Central memory CD4-positive, alpha-beta T cell (primary cell): ENCODE results near the gene POFUT1.
"Not testable (repeated sequence)": the region's sequence is repeated elsewhere in the genome, so short reads cannot be mapped to it uniquely, and the experiment has no call there.

Experiments
- DNase-seq: peaks from one replicate; pipeline ENCODE4 v3.0.0; 2022

POFUT1 gene

DNA sequence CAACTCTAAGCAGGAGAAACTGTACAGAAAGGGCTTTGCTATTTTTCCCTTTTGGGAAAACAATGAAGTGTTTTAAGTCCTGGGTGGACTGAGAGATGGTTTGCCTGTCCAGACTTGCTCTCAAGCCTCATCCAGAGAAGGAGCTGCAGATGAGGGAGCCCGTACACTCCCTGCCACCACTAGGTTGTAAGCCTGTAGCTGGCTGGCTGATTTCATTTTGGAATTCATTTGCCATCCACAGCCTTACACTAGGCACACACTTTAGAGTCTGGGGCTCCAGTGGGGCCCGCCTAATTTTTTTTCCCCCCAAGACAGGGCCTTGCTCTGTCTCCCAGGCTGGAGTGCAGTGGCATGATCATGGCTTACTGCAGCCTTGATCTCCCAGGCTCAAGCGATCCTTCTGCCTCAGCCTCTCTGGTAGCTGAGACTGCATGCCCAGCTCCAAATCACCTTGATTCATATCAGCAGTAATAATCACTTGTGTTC lies 28.4 kb downstream of the POFUT1 start:
- DNase-seq: no peak

DNA sequence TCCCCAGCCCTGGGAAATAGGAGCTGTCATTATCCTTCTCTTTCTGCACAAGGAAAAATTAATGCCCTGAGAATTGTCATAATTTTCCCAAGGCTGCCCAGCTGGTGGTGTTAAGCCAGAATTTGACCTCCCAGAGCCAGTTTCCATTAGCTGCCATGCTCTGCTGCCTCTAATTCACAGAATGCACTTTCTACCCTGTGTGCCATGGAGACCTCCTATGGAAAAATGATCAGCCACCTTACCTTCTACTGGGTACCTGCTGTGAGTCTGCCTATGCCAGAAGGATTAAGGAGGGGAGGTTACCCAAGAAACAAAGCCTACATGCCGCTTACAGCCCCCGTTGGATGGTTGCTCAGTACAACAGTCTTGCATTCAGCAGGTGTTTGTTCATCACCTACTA lies 29.1 kb downstream of the POFUT1 start:
- no peak for DNase-seq

DNA sequence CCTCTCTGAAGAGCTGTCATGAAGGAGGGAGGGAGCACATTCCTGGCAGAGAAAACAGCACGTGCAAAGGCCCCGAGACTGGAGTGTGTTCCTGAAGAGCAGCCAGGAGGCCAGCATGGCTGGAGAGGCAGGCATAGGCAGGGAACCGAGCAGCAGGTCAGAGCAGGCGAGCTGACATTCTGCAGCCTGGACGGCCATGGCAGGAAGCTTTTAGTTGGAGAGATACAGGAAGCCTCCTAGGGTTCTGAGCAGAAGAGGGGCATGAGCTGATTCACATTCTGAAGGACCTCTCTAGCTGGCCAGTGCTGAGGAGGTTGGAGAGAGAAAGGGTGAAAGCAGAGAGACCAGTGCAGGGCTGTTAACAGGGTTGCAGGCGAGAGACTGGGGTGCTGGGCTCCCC lies 29.7 kb downstream of the POFUT1 start:
- no peak for DNase-seq

DNA sequence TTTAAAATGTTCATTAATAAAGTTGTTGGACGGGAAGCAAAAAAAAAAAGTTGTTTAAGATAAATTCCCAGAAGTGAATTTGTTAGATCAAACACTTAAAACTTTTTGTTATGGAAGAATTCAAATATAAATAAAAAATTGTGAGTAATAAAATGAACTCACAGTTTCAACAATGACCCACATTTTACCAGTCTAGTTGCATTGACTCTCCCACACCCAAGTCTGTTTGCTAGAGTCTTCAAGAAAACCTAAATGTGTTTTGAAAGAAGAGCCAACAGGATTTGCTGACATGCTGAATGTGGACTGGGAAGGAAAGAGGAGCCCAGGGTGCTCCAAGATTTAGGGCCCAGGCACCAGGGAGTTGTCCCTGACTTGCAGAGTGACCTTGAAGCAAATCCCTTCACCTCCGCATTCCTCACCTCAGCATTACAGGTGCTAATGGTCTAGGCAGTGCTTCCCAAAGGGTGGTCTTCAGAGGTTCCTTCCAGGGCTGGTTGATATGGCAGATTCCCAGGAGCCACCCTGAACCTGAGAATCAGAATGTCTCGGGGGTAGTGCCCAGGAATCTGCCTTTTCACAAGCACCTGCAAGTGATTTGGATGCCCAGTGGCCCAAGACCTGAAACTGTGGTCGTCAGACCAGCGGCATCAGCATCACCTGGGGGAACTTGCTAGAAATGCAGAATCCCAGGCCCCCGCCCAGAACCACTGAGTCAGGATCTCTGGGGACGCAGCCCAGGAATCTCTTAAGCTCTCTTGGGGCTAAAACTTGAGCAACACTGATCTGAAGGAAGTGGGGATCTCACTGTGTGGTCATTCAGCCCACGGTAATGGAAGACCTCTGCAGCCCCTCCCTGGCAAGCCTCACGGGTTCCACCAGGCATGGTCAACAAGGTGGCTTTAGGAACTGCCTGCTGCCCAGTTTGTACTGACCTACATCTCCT lies 31.1 kb downstream of the POFUT1 start:
- DNase-seq: no peak

DNA sequence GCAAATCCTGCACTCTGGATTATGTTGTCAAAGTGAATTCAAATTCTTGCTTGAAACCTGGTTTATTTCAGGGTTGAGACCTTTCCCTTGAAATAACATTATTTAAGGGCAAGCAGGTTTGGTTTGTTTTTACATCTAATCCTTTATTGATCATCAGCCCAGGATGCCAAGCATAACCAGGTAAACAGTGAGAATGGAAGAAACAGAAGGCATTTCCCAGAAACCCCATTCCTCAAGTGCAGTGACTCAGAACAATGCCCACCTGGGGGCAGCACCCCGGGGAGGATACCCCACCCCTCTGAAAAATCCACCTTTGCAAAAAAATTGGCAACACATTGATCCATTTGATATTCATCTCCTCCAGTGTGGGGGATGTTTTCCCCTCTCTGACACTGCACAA lies 32.5 kb downstream of the POFUT1 start:
- no peak for DNase-seq

DNA sequence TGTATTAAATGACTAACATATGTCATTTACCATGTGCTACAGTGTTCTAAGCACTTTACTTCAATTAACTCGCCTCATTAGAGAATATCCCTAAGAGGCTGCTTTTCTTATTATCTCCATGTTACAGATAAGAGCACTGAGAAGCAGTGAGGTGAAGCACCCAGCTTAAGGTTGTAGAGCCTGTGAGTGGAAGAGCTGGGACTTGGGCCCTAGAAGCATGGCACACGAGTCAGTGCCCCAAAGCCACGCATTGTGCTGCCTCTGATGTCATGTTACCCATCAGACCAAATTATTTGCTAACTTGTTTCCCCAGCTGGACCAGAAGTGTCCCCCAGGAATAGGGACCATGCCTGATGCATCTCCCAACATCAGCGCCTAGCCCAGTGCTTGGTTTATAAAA lies 34.1 kb downstream of the POFUT1 start:
- no peak for DNase-seq

DNA sequence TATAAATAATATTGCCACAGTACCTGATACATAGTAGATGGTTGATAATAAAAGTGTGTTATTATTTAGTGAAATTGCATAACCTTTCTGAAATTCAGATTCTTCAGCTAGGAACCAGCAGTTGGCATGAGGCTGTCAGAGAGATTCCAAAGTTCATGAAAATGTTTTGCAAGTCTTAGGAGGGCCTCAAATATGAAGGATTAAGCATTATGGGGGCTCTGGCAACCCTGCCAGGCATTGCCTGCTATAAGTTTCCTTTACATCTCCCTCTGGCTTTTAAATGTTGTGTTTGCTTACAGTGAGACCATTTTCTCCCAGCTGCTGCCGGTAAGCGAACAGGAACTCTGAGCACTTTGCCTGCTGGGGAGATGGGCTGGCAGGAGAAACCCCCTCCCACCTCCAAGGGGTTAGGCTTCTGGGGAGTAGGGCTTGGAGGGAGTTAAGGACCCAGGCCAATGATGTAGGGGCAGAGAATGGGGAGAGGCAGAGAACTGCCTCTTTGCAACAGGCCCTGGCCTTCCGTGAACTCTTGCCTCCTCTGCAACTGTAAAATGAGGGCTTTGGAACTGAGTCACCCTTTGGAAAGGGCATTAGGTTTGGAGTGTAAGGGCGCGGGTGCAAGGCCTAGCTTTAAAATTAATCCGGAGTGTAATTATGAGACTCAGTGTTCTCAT lies 36.6 kb downstream of the POFUT1 start:
- DNase-seq: no peak

DNA sequence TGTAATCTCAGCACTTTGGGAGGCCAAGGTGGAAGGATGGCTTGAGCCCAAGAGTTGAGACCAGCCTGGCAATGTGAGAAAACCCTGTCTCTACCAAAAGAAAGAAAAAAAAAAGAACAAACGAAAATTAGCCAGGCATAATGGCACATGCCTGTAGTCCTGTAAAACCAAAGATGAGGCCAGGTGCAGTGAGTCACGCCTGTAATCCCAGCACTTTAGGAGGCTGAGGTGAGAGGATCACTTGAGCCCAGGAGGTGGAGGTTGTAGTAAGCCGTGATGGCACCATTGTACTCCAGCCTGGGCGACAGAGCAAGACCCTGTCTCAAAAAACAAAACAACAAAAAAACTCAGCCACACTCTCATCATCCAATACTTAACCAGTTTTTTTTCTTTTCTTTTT lies 37.3 kb downstream of the POFUT1 start:
- no peak for DNase-seq

DNA sequence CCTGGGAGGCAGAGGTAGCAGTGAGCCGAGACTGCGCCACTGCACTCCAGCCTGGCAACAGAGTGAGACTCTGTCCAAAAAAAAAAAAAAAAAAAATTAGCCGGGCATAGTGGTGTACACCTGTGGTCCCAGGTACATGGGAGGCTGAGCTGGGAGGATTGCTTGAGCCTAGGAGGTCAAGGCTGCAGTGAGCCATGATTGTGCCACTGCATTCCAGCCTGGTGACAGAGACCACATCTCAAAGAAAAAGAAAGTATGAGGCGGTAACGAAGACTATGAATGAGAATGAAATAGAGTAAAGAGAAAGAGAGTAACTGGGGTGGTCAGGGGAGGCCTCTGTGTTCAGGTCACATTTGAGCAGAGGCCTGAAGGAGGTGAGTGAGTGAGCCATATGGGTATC lies 38.5 kb downstream of the POFUT1 start:
- not testable (repeated sequence) for DNase-seq

DNA sequence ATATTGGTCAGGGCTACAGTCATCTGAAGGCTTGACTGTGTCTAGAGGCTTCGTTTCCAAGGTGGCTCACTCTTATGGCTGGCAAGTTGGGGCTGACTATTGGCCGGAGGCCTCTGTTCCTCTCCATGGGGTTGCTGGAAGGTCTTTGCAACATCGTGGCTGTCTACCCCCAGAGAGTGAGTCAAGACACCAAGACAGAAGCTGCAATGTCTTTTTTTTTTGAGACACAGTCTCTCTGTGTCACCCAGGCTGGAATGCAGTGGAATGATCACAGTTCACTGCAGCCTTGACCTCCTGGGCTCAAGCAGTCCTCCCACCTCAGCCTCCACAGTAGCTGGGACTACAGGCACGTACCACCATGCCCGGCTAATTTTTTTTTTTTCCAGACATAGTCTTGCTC lies 40.4 kb downstream of the POFUT1 start:
- no peak for DNase-seq

DNA sequence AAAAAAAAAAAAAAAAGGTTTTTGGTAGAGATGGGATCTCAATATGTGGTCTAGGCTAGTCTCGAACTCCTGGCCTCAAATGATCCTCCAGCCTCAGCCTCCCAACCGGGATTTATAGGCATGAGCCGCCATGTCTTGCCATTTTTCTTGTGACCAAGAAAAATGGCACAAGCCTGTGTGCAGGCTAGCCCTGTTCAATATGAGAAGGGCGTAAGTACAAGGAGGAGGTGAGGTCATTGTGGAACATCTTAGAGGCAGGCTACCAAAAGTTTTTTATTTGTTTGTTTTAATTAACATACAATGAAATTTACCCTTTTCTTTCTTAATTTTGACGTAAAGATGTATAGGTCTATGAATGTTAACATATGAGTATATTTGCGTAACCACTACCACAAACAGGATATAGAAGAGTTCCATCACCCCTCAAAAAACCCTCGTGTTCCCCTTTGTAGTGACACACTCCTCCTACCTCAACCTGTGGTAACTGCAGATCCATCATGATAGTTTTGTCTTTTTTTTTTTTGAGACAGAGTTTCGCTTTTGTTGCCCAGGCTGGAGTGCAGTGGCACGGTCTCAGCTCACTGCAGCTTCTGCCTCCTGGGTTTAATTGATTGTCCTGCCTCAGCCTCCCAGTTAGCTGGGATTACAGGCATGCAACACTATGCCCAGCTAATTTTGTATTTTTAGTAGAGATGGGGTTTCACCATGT lies 41.5 kb downstream of the POFUT1 start:
- peak; percentile 83 for DNase-seq

DNA sequence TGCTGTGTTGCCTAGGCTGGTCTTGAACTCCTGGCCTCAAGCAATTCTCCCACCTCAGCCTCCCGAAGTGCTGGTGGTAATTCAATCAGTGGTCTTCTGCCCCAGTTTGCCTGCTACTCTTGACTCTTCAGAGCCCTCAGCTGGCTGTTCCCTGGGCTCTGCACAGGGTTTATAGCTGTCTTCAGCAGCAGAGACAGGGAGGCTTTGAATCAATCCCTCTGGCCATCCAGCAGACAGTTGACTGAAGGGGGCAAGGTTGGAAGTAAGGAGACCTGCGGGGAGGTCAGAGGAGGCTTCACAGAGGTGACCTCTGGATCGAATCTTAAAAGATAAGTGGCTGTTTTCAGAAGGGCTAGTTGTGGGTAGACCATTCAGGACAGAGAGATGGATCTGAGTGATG lies 43.8 kb downstream of the POFUT1 start:
- no peak for DNase-seq

DNA sequence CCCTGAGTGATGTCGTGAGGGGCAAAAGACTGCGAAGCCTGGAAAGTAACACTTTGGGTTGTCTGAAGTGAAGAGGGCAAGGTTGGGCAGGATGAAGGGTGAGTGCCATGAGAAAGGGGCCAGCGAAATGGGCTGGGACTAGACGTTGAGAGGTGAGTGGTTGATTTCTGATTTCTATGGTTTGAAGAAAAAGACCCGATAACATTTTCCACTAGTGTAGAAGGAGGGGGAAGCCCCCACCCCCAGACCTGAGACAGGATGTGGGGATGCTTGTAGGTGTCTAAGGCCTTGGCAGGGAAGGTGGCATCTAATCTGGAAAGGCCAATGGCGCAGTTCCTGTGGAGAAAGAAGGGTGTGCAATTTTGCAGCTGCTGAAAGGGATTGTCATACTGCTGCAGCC lies 44.5 kb downstream of the POFUT1 start:
- peak; percentile 25 for DNase-seq

DNA sequence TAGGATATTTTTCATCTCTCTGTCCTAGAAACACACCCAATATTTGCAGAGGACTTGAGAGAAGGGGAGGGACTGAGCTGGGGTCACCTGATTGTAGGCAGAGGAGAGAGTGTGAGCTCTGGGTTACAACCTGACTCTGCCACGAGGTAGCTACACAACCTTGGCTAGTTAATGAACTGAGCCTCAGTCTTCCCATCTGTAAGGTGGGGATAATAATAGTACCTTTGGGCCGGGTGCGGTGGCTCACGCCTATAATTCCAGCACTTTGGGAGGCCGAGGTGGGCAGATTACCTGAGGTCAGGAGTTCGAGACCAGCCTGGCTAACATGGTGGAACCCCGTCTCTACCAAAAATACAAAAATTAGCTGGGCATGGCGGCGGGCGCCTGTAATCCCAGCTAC lies 53.3 kb downstream of the POFUT1 start:
- not testable (repeated sequence) for DNase-seq

DNA sequence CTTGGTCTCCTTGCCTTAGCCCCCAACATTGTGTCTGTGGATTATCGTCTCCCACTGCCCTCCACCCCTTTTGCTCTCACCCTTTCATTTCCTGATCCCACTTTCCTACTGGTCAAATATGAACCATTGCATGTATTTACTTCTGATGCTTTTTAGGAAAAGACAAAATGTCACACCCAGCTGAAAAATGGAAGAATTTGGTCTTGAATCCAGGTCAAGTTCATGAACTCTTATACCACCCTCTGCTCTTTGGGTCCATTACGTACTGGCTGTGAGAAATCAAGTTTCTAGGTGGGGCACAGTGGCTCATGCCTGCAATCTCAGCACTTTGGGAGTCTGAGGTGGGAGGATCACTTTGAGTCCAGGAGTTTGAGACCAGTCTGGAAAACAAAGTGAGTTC lies 54.0 kb downstream of the POFUT1 start:
- DNase-seq: no peak

DNA sequence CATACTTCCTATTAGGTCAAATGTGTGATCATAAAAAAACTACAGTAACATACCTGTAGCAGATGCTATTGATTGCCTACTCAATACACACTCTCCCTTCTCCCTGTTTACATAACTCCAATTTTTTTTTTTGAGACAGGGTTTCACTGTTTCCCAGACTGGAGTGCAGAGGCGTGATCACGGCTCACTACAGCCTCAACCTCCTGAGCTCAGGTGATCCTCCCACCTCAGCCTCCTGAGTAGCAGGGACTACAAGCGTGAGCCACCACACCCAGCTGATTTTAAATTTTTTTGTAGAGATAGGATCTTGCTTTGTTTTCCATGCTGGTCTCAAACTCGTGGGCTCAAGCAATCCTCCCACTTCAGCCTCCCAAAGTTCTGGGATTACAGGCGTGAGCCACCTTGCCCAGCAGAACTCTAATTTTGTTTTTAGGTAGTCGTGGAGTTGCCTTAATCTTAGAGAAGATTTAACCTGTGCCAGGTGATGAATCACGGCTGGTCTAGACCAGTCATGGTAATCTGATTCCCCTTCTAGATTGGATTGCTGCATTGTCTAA lies 55.8 kb downstream of the POFUT1 start:
- no peak for DNase-seq

DNA sequence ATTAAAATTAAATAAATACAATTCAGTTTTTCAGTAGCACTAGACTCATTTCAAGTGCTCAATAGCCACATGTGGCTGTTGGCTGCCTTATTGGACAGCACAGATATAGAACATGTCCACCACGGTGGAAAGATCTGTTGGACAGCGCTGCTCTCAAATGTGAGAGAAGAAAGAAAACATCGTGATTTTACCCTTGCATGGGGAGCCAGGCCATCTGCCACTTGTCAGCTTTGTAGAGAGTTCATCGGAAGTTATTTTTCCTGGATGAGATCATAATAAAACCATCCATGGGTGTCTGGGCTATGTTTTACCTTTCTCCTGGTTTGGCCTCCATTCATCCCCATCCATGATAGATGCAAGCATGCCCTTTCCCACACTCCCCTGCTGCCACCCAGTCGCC lies 63.9 kb downstream of the POFUT1 start:
- DNase-seq: no peak

DNA sequence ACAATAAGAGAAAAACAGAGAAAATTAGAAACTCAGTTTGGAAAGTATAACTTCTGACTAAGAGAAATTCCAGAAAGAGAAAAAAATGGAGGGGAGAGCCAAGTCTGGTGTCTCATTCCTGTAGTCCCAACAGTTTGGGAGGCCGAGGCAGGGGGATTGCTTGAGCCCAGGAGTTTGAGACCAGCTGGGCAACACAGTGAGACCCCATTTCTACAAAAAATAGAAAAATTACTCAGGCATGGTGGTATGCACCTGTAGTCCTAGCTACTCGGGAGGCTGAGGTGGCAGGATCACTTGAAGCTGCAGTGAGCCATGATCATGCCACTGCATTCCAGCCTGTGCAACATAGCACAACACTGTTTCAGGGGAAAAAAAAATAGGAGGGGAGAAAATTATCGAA lies 66.7 kb downstream of the POFUT1 start:
- no peak for DNase-seq

DNA sequence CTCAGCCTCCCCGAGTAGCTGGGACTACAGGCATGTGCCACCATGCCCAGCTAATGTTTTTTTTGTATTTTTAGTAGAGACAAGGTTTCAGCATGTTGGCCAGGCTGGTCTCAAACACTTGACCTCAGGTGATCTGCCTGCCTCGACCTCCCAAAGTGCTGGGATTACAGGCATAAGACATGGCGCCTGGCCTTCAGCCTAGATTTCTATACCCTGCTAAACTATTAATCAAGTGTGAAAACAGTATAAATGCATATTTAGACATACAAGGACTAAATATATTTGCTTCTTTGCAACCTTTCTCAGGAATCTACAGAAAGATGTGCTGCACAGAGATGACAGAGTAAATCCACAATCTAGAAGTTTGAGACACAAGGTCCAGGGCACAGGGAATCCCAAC lies 67.5 kb downstream of the POFUT1 start:
- DNase-seq: not testable (repeated sequence)

DNA sequence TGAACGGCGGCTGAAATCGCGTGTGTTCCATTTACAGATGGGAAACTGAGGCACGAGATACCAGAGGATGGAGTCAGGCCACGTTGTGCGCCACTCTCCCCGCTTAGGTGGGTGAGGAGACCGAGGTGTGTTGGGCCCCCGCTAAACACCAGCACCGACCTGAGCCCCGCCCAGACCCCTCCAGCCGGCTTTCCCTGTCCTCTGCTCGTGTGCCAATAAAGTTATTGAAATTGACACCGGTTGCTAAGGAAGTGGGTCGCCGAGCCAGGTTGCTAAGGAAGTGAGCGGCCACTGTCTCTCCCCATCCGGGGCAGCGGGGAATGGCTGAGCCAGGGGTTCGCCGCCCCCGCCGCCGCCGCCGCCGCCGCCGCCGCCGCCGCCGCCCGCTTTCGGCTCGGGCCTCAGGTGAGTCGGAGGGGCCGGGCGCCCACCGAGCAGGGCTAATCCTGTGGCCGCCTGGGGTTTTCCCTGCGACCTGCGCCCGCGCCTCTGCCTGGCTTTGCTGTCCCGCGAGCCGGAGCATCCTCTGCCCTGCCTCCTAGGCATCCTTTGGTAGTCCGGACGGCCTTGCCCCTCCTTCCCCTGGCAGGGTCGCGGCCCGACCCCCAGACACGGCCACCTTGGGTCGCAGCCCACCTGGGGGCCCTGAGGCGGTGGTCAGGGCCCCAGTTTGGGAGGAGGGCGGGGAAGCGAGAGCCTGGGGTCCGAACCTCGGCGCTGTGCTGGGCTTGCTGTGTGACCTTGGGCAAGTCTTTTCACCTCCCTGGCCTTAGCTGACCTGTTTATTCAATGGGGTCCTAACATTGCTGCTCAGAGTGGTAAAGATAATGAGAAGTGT lies 69.9 kb downstream of the POFUT1 start, which contains the start of gene KIF3B:
Gene KIF3B, plus strand, starts transcription at position 291 of the 838 bp plus-strand sequence. CDS start 32,127 bp downstream, outside the sequence.
- DNase-seq: peak; percentile 86

DNA sequence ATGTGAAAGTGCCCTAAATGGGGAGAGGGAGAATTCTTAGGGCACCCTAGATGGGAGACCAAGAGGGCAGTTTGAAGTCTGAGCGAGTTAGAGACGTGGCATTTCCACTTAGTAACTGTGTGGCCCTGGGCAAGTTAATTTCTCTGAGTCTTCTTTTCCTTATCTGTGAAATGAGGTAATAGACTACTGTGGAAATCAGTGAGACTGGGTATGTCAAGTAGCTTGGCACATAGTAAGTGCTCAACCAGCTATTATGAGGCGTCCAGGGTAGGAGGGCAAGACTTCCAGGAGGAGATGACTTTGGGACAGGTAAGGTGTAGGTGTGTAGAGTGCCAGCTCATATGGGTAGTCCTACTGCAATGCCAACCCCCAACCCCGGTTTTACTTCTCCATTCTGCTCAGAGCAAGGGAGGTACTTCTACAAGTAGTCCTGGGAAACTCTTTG lies 70.5 kb downstream of the POFUT1 start:
- DNase-seq: peak; percentile 8

DNA sequence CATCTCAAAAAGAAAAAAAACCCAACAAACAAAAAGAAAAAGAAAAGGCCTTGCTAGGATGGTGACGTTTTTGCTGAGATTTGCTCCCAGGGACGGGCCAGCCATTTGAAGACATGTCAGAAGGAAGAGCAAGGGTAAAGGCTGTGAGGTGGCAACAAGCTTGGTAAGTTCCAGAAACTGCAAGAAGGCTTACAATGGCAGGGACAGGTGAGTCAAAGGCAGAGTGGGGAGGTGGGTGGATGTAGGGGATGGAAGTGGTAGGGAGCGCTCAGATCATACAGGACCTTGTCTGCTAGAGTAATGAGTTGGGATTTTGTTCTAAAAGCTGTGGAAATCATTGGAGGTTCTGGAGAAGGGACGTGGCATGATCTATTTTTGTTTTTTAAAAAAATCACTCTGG lies 74.0 kb downstream of the POFUT1 start:
- no peak for DNase-seq
